Osteocyte (in vitro differentiated cells): ENCODE measurements around the gene IGF2BP3. TPM values are rescaled to one million over a fixed set of nuclear protein-coding genes. Genes with fewer than 3 reads are reported as not detected.
A peak's percentile ranks its signal among the peaks of the same experiment; 100 is the strongest.

Source experiments
- DNase-seq: peaks from one replicate; pipeline ENCODE4 v3.0.0; 2021; ENCODE audit warnings: mixed read lengths; ENCODE audit not compliant: unreplicated experiment; ENCODE audit errors: extremely low spot score
- H3K27ac Mint-ChIP-seq: one replicate; pipeline ENCODE4 v1.8.0; 2021; ENCODE audit warnings: mild to moderate bottlenecking, mixed read lengths; ENCODE audit not compliant: unreplicated experiment
- H3K27me3 Mint-ChIP-seq: one replicate; pipeline ENCODE4 v1.8.0; 2021; ENCODE audit warnings: mixed read lengths; ENCODE audit not compliant: unreplicated experiment
- H3K36me3 Mint-ChIP-seq: one replicate; pipeline ENCODE4 v1.8.0; 2021; ENCODE audit warnings: mixed read lengths; ENCODE audit not compliant: unreplicated experiment
- H3K4me1 Mint-ChIP-seq: one replicate; pipeline ENCODE4 v1.8.0; 2021; ENCODE audit warnings: mixed read lengths; ENCODE audit not compliant: unreplicated experiment
- H3K4me3 Mint-ChIP-seq: one replicate; pipeline ENCODE4 v1.8.0; 2021; ENCODE audit warnings: mild to moderate bottlenecking, moderate library complexity, mixed read lengths; ENCODE audit not compliant: unreplicated experiment
- H3K9me3 Mint-ChIP-seq: one replicate; pipeline ENCODE4 v1.8.0; 2021; ENCODE audit warnings: mixed read lengths; ENCODE audit not compliant: unreplicated experiment
- total RNA-seq: library from RNA; stranded (reverse); gene quantifications from 2 replicates; pipeline ENCODE4 v1.2.1, GENCODE V29; 2021
- TF ChIP-seq, protein P1 (sequence below): fragments of 200-600 bp; sonication (generic); IDR thresholded peaks from 2 replicates; pipeline ENCODE4 v1.5.0; 2021; ENCODE audit warnings: antibody characterized with exemption, mild to moderate bottlenecking, moderate library complexity

Gene IGF2BP3
- total RNA-seq, 1 donor from 2014 or later, result 70.0 TPM

- Mint-ChIP-seq H3K27me3 (no peaks in the 10 kb centered on the region), H3K4me1 (peaks cover 32% of the 10 kb centered on the region), H3K4me3 (no peak overlapping the region), H3K27ac (peak overlapping the region; percentile 3), H3K9me3 (no peaks in the 10 kb centered on the region), H3K36me3 (peaks cover 17% of the 10 kb centered on the region)
- TF ChIP-seq, protein P1, sequence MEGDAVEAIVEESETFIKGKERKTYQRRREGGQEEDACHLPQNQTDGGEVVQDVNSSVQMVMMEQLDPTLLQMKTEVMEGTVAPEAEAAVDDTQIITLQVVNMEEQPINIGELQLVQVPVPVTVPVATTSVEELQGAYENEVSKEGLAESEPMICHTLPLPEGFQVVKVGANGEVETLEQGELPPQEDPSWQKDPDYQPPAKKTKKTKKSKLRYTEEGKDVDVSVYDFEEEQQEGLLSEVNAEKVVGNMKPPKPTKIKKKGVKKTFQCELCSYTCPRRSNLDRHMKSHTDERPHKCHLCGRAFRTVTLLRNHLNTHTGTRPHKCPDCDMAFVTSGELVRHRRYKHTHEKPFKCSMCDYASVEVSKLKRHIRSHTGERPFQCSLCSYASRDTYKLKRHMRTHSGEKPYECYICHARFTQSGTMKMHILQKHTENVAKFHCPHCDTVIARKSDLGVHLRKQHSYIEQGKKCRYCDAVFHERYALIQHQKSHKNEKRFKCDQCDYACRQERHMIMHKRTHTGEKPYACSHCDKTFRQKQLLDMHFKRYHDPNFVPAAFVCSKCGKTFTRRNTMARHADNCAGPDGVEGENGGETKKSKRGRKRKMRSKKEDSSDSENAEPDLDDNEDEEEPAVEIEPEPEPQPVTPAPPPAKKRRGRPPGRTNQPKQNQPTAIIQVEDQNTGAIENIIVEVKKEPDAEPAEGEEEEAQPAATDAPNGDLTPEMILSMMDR, result no peak
- DNase-seq, result no peak
Measured at GRCh38 chr7:23385140-23385539, 85.2 kb downstream of the IGF2BP3 start.

DNA sequence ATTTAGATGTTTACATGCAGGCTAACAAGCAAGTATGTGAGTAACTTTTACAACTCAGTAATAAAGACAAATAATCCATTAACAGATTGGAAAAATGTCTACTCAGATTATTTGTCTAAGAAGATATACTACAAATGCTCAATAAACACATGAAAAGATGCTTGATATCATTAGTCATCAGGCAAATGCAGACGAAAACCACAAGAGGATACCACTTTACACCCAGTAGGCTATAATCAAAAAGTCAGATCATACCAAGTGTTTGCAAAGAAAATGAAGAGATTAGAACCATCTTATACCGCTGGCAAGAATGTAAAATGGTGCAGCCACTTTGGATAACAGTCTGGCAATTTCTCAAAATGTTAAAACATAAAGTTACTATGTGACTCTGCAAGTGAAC is 87.1 kb downstream of the IGF2BP3 start:
- TF ChIP-seq, protein P1, result no peak
- Mint-ChIP-seq H3K36me3 (peaks cover 17% of the 10 kb centered on the region), H3K4me3 (no peak overlapping the region), H3K4me1 (peaks cover 25% of the 10 kb centered on the region), H3K9me3 (no peaks in the 10 kb centered on the region), H3K27ac (peak overlapping the region; percentile 36), H3K27me3 (no peaks in the 10 kb centered on the region)
- DNase-seq, result no peak

DNA sequence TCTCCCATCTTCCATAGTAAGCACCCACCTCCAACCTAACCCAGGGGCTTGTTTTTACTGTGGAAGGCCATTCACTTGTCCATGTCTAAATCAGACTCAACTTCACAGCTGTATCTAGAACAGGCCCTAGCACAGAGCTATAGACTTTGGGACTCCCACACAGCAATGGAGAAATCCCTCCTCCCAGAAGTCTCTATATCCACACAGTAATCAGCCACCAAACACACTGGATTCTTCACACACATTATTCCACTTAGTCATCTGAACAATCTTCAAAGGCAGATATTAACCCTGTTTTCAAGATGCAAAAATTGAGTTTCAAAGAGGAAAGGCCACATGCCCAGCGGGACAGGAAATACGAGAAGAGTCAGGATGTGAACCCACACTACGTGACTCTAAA is 89.3 kb downstream of the IGF2BP3 start:
- no peaks in the 10 kb centered on the region for H3K27me3 Mint-ChIP-seq
- H3K27ac Mint-ChIP-seq, result no peak overlapping the region
- H3K36me3 Mint-ChIP-seq, result peaks cover 18% of the 10 kb centered on the region
- H3K9me3 Mint-ChIP-seq, result no peaks in the 10 kb centered on the region
- H3K4me1 Mint-ChIP-seq, result peaks cover 33% of the 10 kb centered on the region
- no peak for DNase-seq
- no peak overlapping the region for H3K4me3 Mint-ChIP-seq
- TF ChIP-seq, protein P1, result no peak

GRCh38 chr7:23380556-23380955 is 89.7 kb downstream of the IGF2BP3 start:
- Mint-ChIP-seq H3K9me3 (no peaks in the 10 kb centered on the region), H3K4me3 (no peak overlapping the region), H3K4me1 (peaks cover 36% of the 10 kb centered on the region), H3K36me3 (peaks cover 20% of the 10 kb centered on the region), H3K27ac (no peak overlapping the region), H3K27me3 (no peaks in the 10 kb centered on the region)
- TF ChIP-seq, protein P1, result no peak
- no peak for DNase-seq

- no peak overlapping the region for H3K27ac Mint-ChIP-seq
- no peaks in the 10 kb centered on the region for H3K9me3 Mint-ChIP-seq
- peaks cover 48% of the 10 kb centered on the region for H3K4me1 Mint-ChIP-seq
- DNase-seq, result no peak
- TF ChIP-seq, protein P1, result no peak
- no peaks in the 10 kb centered on the region for H3K27me3 Mint-ChIP-seq
- peaks cover 20% of the 10 kb centered on the region for H3K36me3 Mint-ChIP-seq
- H3K4me3 Mint-ChIP-seq, result no peak overlapping the region
Measured at GRCh38 chr7:23378996-23379395, 91.3 kb downstream of the IGF2BP3 start.
